SW480 (cell line): Measurements from ENCODE around the gene IDH3B.
"Not testable (repeated sequence)": the region's sequence is repeated elsewhere in the genome, so short reads cannot be mapped to it uniquely, and the experiment has no call there.

Experiments used
- DNase-seq: peaks from one replicate; pipeline ENCODE4 v3.0.0-alpha.2; 2016; ENCODE audit warnings: low spot score

IDH3B gene

GRCh38 chr20:2694519-2694918 lies 30.5 kb upstream of the IDH3B start:
- no peak for DNase-seq

DNA sequence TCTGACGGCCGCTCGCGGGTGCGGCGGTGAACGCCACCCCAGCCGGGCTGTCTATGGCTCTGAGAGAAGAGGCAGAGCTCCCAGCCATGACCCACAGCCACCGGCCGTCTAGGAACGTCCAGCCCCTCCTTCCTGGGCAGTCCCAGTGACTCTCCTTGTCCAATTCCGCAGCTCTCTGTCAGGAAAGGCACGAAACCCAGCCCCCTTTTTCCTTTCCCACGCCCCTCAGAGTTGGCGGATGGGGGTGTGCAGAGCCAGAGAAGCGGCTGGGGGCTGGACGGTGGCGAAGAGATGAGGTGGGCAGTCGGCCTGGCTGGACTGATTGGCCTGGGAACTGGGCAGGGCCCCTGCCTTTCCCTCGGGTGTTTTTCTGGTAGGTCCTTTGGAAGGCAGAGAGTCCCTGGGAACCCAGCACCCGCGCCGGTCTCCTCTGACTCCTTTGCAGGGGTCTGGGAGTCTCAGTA lies 30.0 kb upstream of the IDH3B start:
- no peak for DNase-seq

- no peak for DNase-seq
These were observed 29.4 kb upstream of the IDH3B start for GRCh38 chr20:2693286-2694007.

DNA sequence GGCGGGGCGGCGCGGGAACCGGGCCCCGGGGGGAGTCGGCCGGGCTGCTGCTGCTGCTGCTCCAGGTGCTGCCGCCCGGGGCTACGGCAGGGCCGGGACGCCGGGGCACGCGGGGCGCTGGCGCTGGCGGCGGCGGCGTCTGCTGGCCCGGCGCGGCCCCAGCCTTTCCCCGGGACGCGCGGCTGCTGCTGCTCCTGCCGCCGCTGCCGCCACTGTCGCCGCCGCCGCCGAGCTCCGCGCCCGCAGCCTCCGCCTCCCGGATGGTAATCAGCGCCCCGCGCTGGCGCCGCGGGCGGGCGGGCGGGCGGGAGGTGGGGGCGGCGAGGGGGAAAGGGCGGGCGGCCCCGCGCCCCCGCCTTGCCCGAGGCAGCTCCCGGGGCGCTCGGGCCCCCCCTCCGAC lies 28.9 kb upstream of the IDH3B start:
- peak; percentile 17 for DNase-seq

GRCh38 chr20:2692036-2692885 lies 28.2 kb upstream of the IDH3B start, which contains the start of gene EBF4:
Gene EBF4 (plus strand): TSS chr20:2692780. CDS start chr20:2693646, 866 bp downstream.
- peak; percentile 47 for DNase-seq

DNA sequence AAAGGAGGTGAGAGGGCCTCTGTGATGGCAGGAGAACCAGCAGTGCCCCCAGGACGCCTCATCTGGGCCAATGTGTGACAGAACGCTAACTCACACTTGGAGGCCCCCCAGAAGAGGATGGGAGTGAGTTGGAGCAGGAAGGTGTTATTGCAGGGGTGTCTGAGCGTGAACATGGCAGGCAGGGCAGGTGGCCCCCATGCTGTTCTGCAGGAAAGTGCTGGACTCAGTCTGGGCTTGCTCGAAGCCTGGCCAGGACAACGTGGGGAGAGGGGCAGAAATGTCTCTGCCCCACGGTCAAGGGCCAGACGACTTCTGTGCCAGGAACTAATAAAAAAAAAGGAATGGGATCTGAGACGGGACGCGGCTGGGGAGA lies 27.6 kb upstream of the IDH3B start:
- DNase-seq = no peak

- no peak for DNase-seq
These were observed 27.1 kb upstream of the IDH3B start for GRCh38 chr20:2691127-2691526.

GRCh38 chr20:2690718-2691117 lies 26.7 kb upstream of the IDH3B start:
- no peak for DNase-seq

GRCh38 chr20:2690213-2690612 lies 26.2 kb upstream of the IDH3B start:
- no peak for DNase-seq

- no peak for DNase-seq
These were observed 24.1 kb upstream of the IDH3B start for GRCh38 chr20:2688041-2688591.

- DNase-seq = no peak
These were observed 23.5 kb upstream of the IDH3B start for GRCh38 chr20:2687514-2687913.

- DNase-seq = not testable (repeated sequence)
These were observed 20.8 kb upstream of the IDH3B start for GRCh38 chr20:2684817-2685216.

DNA sequence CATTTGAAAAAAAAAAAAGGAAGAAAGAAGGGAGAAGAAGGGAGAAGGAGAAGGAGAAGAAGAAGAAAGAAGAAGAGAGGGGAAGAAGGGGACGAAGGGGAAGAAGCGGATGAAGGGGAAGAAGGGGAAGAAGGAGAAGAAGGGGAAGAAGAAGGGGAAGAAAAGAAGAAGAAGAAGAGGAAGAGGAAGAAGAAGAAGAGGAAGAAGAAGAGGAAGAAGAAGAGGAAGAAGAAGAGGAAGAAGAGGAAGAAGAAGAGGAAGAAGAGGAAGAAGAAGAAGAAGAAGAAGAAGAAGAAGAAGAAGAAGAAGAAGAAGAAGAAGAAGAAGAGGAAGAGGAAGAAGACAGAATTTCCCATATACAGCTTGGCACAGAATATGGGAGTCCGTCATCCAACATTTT lies 18.0 kb upstream of the IDH3B start:
- not testable (repeated sequence) for DNase-seq

- DNase-seq = no peak
These were observed 16.0 kb upstream of the IDH3B start for GRCh38 chr20:2680046-2680445.

- DNase-seq = no peak
These were observed 9.4 kb upstream of the IDH3B start for GRCh38 chr20:2673453-2673852.

DNA sequence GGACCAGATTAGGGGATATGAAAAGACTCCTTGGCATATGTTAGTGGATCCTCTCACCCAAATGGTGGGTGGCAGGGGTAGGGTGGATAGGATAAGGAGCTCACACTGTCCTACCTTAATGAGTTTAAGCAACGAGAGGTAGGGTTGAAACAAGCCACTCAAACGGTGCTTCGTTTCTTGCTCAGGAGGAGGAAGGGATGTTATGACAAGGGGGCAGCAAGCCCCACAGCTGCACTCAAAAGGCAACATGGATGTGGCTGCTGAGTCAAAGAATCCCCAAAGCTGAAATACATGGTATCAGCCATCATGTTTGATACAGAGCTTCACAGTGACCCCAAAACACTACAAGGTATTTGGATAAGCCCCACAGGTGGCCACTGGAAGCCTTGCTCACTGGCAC lies 8.4 kb upstream of the IDH3B start:
- no peak for DNase-seq

DNA sequence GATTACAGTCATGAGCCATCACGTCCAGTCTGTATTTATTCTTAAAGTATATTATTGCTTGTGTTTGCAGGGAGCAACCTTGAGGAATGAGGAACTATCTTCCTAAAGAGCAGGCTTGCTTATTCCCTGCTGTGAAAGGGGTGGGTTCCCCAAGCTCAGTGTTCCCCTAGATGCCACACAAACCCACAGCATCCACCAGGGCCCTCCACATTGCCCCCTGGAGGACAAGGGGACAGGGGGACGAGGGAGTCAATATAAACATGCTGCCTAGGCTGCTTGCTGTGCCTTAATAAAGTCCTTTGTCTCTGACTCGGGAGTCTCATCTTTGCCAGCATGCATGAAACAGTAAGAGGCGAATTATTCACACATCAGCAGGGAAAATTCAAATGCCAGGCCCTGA lies 8.0 kb upstream of the IDH3B start:
- DNase-seq = no peak

GRCh38 chr20:2663364-2663886 lies 591 bp downstream of the IDH3B start:
- DNase-seq = no peak

- no peak for DNase-seq
These were observed 4.5 kb downstream of the IDH3B start for GRCh38 chr20:2659547-2659946.

- DNase-seq = peak; percentile 51
These were observed 5.3 kb downstream of the IDH3B start for GRCh38 chr20:2658414-2659354.

DNA sequence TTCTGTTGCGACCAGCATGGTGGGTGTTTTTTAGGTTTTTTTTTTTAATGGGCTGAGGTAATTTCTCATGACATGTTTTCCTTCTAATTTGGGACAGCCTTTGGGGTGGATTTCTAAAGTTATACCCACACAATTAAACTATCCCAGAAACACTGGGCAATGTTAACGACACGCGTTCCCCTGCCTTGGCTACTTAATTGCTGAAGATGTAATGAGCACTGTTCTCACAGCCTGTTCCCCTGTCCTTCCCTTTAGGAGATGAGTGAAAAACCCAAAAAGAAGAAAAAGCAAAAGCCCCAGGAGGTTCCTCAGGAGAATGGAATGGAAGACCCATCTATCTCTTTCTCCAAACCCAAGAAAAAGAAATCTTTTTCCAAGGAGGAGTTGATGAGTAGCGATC lies 6.3 kb downstream of the IDH3B start:
- DNase-seq = no peak

- DNase-seq = no peak
These were observed 6.8 kb downstream of the IDH3B start for GRCh38 chr20:2657241-2657640.
